Right lobe of liver (tissue), 6 donors: ENCODE results near the gene NFATC3. TPM values are rescaled to one million over a fixed set of nuclear protein-coding genes. Genes with fewer than 3 reads are reported as not detected.

Experiments
- ATAC-seq, 4 donors: fragments of 200-7000 bp; cut with Tn5 transposase; one replicate each; pipeline ENCODE4 v1.9.1; 2020; ENCODE audit warnings: mild to moderate bottlenecking in 4 of 4, moderate library complexity in 4 of 4
- DNase-seq, 3 donors: peaks; one replicate each; pipeline ENCODE4 v3.0.0-alpha.2; 2020
- H3K27ac ChIP-seq, 3 donors: fragments of 200-600 bp; one replicate each; pipeline ENCODE4 v1.8.0; 2022
- H3K27me3 ChIP-seq, 2 donors: fragments of 200-600 bp; one replicate each; pipeline ENCODE4 v1.8.0; 2022
- H3K36me3 ChIP-seq, 4 donors: fragments of 200-600 bp; sonication (generic) in 1 of 4; one replicate each; pipeline versions ENCODE4 v1.5.1 to v1.8.0; 2017 to 2022; ENCODE audit warnings: control low read depth in 1 of 4
- H3K4me1 ChIP-seq, 4 donors: fragments of 200-600 bp; sonication (generic) in 1 of 4; one replicate each; pipeline versions ENCODE4 v1.5.1 to v1.8.0; 2017 to 2022; ENCODE audit warnings: control low read depth in 1 of 4
- H3K4me3 ChIP-seq, 3 donors: fragments of 200-600 bp; one replicate each; pipeline ENCODE4 v1.8.0; 2022
- H3K9me3 ChIP-seq, 4 donors: fragments of 200-600 bp; sonication (generic) in 1 of 4; one replicate each; pipeline versions ENCODE4 v1.5.1 to v1.8.0; 2017 to 2022; ENCODE audit warnings: control low read depth in 1 of 4
- CTCF ChIP-seq, 4 donors: fragments of 200-600 bp in 3 of 4; fragments of 450-650 bp in 1 of 4; IDR thresholded peaks; one replicate each; pipeline versions ENCODE4 v1.5.1 to v1.8.0; 2016 to 2022; ENCODE audit warnings: antibody characterized with exemption in 4 of 4, mild to moderate bottlenecking in 2 of 4
- POLR2A ChIP-seq: fragments of 450-650 bp; IDR thresholded peaks from one replicate; pipeline ENCODE4 v1.6.1; 2017; ENCODE audit warnings: antibody characterized with exemption, mild to moderate bottlenecking
- WGBS: methylation state at CpG from one replicate; pipeline ENCODE4 v1.1.6; 2018; ENCODE audit warnings: low coverage, low lambda C conversion rate; ENCODE audit not compliant: insufficient coverage; ENCODE audit errors: missing lambda C conversion rate; 5-methylcytosine and 5-hydroxymethylcytosine counted together
- intact Hi-C, 2 donors: fragments of 100-400 bp; cut with DNase I; formaldehyde crosslinking; loops; one replicate each; pipeline versions ENCODE4 v1.11.2 to v1.14.1; 2022
- total RNA-seq, 6 experiments: library from RNA; depleted of rRNA in 2 of 6; stranded (reverse); fragments of >200 nt in 2 of 6; fragmentation: NEBNext Ultra II Directional in 3 of 6; extraction: Animal tissue kit (Norgen Biotek cat#: 25700) in 3 of 6; gene quantifications; one replicate each; pipeline versions ENCODE4 v1.1.0 to v1.2.4, GENCODE V29; 2016 to 2023
- donor health status: DM: no; HTN: yes; CAD: no.
- donor health status: DM: no; HTN: no; CAD: no.
- donor health status: DM: no; HTN: no; CAD: no.
- donor health status: DM: no; HTN: yes; CAD: no.
- donor health status: DM: no; HTN: yes; CAD: no.

NFATC3 gene
- total RNA-seq, 6 experiments from 2014 or later: 19.9 to 30.1 (median 25.1) TPM

GRCh38 chr16:68190736-68191510 lies 105.8 kb downstream of the NFATC3 start:
- ATAC-seq: peak in 1 of 4 donors; percentile 48
- H3K27ac ChIP-seq: no peak overlapping the region
- no peaks in the 10 kb centered on the region for H3K9me3 ChIP-seq
- H3K4me3 ChIP-seq: no peak overlapping the region
- 89% methylated on average over 2 of the region's 2 CpGs for WGBS
- no peaks in the 10 kb centered on the region for H3K4me1 ChIP-seq
- TF ChIP-seq CTCF (IDR thresholded peaks at IDR 0.05) (no peak), POLR2A (no peak)
- intact Hi-C loops: no loop called here
- peaks cover 0 to 33% (median 12%) of the 10 kb centered on the region in 4 donors for H3K36me3 ChIP-seq
- DNase-seq: no peak
- H3K27me3 ChIP-seq: no peaks in the 10 kb centered on the region

GRCh38 chr16:68194251-68194650 lies 109.1 kb downstream of the NFATC3 start:
- intact Hi-C loops: no loop called here
- no peak for ATAC-seq
- TF ChIP-seq POLR2A (no peak), CTCF (IDR thresholded peaks at IDR 0.05) (no peak)
- Histone ChIP-seq H3K27ac (no peak overlapping the region), H3K4me3 (no peak overlapping the region), H3K27me3 (no peaks in the 10 kb centered on the region), H3K9me3 (no peaks in the 10 kb centered on the region), H3K36me3 (peaks cover 0 to 23% (median 12%) of the 10 kb centered on the region in 4 donors), H3K4me1 (no peaks in the 10 kb centered on the region)
- DNase-seq: no peak
- 89% methylated on average over 3 of the region's 3 CpGs for whole genome bisulfite sequencing

- intact Hi-C loops: no loop called here
- ATAC-seq (no peak), DNase-seq (no peak)
- no peak overlapping the region for H3K27ac ChIP-seq
- H3K36me3 ChIP-seq: peaks cover 0 to 15% (median 3%) of the 10 kb centered on the region in 4 donors
- TF ChIP-seq CTCF (IDR thresholded peaks at IDR 0.05) (no peak), POLR2A (no peak)
- 100% methylated on average over 2 of the region's 2 CpGs for WGBS
- no peaks in the 10 kb centered on the region for H3K9me3 ChIP-seq
- H3K4me3 ChIP-seq: no peak overlapping the region
- H3K27me3 ChIP-seq: no peaks in the 10 kb centered on the region
- H3K4me1 ChIP-seq: no peaks in the 10 kb centered on the region
Measured at GRCh38 chr16:68197250-68197649, 112.1 kb downstream of the NFATC3 start.

GRCh38 chr16:68200088-68200783 lies 115.1 kb downstream of the NFATC3 start:
- ATAC-seq (peak in 1 of 4 donors; percentile 43), DNase-seq (no peak)
- H3K4me1 ChIP-seq: no peaks in the 10 kb centered on the region
- intact Hi-C loops: no loop called here
- 53% methylated on average over 3 of the region's 3 CpGs for WGBS
- no peaks in the 10 kb centered on the region for H3K9me3 ChIP-seq
- no peak overlapping the region for H3K27ac ChIP-seq
- H3K27me3 ChIP-seq: no peaks in the 10 kb centered on the region
- H3K4me3 ChIP-seq: no peak overlapping the region
- peaks cover 0 to 10% (median 0%) of the 10 kb centered on the region in 4 donors for H3K36me3 ChIP-seq
- TF ChIP-seq POLR2A (no peak), CTCF (IDR thresholded peaks at IDR 0.05) (no peak)
